C4-2B (cell line): Measurements from ENCODE around the gene FKBP1A.

ENCODE experiments used
- ZFX ChIP-seq: fragments of 450-650 bp; IDR thresholded peaks from 2 replicates; pipeline ENCODE4 v1.6.1; 2017
- TF ChIP-seq, protein P1 (sequence below): fragments of 450-650 bp; conservative IDR thresholded peaks from 2 replicates; pipeline ENCODE4 v1.5.1; 2017; ENCODE audit warnings: mild to moderate bottlenecking

GRCh38 chr20:1325173-1326030 is 67.5 kb downstream of the FKBP1A start:
- TF ChIP-seq, protein P1, sequence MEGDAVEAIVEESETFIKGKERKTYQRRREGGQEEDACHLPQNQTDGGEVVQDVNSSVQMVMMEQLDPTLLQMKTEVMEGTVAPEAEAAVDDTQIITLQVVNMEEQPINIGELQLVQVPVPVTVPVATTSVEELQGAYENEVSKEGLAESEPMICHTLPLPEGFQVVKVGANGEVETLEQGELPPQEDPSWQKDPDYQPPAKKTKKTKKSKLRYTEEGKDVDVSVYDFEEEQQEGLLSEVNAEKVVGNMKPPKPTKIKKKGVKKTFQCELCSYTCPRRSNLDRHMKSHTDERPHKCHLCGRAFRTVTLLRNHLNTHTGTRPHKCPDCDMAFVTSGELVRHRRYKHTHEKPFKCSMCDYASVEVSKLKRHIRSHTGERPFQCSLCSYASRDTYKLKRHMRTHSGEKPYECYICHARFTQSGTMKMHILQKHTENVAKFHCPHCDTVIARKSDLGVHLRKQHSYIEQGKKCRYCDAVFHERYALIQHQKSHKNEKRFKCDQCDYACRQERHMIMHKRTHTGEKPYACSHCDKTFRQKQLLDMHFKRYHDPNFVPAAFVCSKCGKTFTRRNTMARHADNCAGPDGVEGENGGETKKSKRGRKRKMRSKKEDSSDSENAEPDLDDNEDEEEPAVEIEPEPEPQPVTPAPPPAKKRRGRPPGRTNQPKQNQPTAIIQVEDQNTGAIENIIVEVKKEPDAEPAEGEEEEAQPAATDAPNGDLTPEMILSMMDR: no peak
- peak; percentile 9; the same call in 1 of the 2 replicates for TF ChIP-seq ZFX
